ENCODE measurements around the gene TBCK.

DNA sequence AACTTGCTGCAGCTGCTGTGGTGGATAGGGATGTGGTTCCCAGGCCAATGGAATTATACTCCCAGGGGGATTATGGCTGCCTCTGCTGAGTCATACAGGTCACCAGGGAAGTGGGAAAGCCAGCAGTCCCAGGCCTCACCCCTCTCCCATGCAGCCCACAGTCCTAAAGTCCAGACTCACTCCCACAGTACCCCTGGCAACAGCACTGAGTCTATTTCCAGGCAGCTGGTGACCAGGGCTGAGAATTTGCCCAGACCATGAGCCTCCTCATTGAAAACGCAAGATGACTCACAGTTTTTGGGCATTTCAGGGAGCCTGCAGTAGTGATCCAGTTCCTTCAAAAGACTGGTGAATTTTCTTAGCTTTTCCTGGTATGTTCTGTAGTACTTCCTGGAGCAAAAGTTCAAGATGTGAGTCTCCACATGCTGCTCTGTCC is 283.1 kb downstream of the TBCK start:
- TF ChIP-seq, protein P1, sequence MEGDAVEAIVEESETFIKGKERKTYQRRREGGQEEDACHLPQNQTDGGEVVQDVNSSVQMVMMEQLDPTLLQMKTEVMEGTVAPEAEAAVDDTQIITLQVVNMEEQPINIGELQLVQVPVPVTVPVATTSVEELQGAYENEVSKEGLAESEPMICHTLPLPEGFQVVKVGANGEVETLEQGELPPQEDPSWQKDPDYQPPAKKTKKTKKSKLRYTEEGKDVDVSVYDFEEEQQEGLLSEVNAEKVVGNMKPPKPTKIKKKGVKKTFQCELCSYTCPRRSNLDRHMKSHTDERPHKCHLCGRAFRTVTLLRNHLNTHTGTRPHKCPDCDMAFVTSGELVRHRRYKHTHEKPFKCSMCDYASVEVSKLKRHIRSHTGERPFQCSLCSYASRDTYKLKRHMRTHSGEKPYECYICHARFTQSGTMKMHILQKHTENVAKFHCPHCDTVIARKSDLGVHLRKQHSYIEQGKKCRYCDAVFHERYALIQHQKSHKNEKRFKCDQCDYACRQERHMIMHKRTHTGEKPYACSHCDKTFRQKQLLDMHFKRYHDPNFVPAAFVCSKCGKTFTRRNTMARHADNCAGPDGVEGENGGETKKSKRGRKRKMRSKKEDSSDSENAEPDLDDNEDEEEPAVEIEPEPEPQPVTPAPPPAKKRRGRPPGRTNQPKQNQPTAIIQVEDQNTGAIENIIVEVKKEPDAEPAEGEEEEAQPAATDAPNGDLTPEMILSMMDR (conservative IDR thresholded peaks at IDR 0.05; ENCODE audit: low read depth, low read length), result no peak
- TF ChIP-seq EZH2phosphoT487 (IDR thresholded peaks at IDR 0.05; ENCODE audit: borderline replicate concordance, low read length), result no peak

Measured in PC-3 (cell line).